Measurements from ENCODE around the gene MRPL9.
A peak's percentile ranks its signal among the peaks of the same experiment; 100 is the strongest.
"Not testable (repeated sequence)": the region's sequence is repeated elsewhere in the genome, so short reads cannot be mapped to it uniquely, and the experiment has no call there.

Gene MRPL9

GRCh38 chr1:151782741-151783140 lies 19.4 kb upstream of the MRPL9 start:
- DNase-seq = no peak

GRCh38 chr1:151782026-151782425 lies 18.7 kb upstream of the MRPL9 start:
- DNase-seq = not testable (repeated sequence)

- not testable (repeated sequence) for DNase-seq
Observed at GRCh38 chr1:151780736-151781135, 17.4 kb upstream of the MRPL9 start.

GRCh38 chr1:151779852-151780251 lies 16.6 kb upstream of the MRPL9 start:
- no peak for DNase-seq

GRCh38 chr1:151777317-151777716 lies 14.0 kb upstream of the MRPL9 start:
- no peak for DNase-seq

- DNase-seq = no peak
Observed at GRCh38 chr1:151776665-151777062, 13.4 kb upstream of the MRPL9 start.

GRCh38 chr1:151775894-151776664 lies 12.8 kb upstream of the MRPL9 start:
- DNase-seq = no peak

- DNase-seq = no peak
Observed at GRCh38 chr1:151774256-151774922, 11.1 kb upstream of the MRPL9 start.

GRCh38 chr1:151773702-151774101 lies 10.4 kb upstream of the MRPL9 start:
- DNase-seq = no peak

- not testable (repeated sequence) for DNase-seq
Observed at GRCh38 chr1:151769270-151769669, 6.0 kb upstream of the MRPL9 start.

GRCh38 chr1:151768351-151769066 lies 5.2 kb upstream of the MRPL9 start:
- not testable (repeated sequence) for DNase-seq

GRCh38 chr1:151763990-151764389 lies 694 bp upstream of the MRPL9 start:
- DNase-seq = peak; percentile 29

- DNase-seq = no peak
Observed at GRCh38 chr1:151760597-151761385, 2.5 kb downstream of the MRPL9 start.

GRCh38 chr1:151759241-151759640 lies 4.1 kb downstream of the MRPL9 start:
- DNase-seq = no peak

- no peak for DNase-seq
Observed at GRCh38 chr1:151756291-151756690, 7.0 kb downstream of the MRPL9 start.

- no peak for DNase-seq
Observed at GRCh38 chr1:151741516-151741915, 21.8 kb downstream of the MRPL9 start.

GRCh38 chr1:151739590-151740355 lies 23.5 kb downstream of the MRPL9 start:
- DNase-seq = no peak

- DNase-seq = no peak
Observed at GRCh38 chr1:151737479-151737878, 25.8 kb downstream of the MRPL9 start.

- no peak for DNase-seq
Observed at GRCh38 chr1:151737026-151737425, 26.3 kb downstream of the MRPL9 start.

- DNase-seq = not testable (repeated sequence)
Observed at GRCh38 chr1:151733995-151734394, 29.3 kb downstream of the MRPL9 start.

GRCh38 chr1:151733126-151733525 lies 30.2 kb downstream of the MRPL9 start:
- DNase-seq = no peak

GRCh38 chr1:151729966-151730291 lies 33.4 kb downstream of the MRPL9 start:
- DNase-seq = no peak

Data from NCI-H2227 treated with DMSO at 0.1 percent for 48 hours (cell line).